ENCODE measurements around the gene CNTN6. TPM values are rescaled to one million over a fixed set of nuclear protein-coding genes. Genes with fewer than 3 reads are reported as not detected.

CNTN6 gene
- total RNA-seq, 1 experiment from 2014 or later, result not detected

DNA sequence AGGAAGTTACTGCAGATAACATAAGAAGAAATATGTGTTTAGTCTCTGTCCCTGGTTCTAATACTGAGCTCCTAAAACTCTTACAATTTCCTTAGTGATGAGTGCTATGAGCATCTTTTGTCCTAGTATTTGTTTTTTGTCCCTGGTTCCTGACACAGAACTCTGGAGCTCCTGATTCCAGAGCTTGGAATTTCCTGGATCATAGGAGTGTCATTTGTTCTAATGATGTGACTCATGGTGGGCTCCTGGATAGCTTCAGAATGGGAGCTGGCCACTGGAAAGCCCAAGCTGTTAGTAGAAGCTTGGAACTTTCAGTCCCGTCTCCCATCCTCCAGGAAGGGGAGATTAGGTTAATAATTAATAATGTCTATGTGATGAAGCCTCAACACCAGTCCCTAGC is 98.2 kb downstream of the CNTN6 start:
- ChIA-PET CTCF (no interaction called here), POLR2A (no interaction called here)
- peaks cover 83% of the 10 kb centered on the region for H3K9me3 Mint-ChIP-seq
- DNase-seq (ENCODE audit: low spot score) (no peak), ATAC-seq (no peak)
- no peak overlapping the region for H3K4me3 Mint-ChIP-seq
- no peaks in the 10 kb centered on the region for H3K4me1 Mint-ChIP-seq
- H3K27ac Mint-ChIP-seq, result no peak overlapping the region
- TF ChIP-seq, protein P1, sequence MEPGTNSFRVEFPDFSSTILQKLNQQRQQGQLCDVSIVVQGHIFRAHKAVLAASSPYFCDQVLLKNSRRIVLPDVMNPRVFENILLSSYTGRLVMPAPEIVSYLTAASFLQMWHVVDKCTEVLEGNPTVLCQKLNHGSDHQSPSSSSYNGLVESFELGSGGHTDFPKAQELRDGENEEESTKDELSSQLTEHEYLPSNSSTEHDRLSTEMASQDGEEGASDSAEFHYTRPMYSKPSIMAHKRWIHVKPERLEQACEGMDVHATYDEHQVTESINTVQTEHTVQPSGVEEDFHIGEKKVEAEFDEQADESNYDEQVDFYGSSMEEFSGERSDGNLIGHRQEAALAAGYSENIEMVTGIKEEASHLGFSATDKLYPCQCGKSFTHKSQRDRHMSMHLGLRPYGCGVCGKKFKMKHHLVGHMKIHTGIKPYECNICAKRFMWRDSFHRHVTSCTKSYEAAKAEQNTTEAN (CRISPR knock-in tag; IDR thresholded peaks at IDR 0.05), result no peak
- no peak for TF ChIP-seq NFATC4 (CRISPR knock-in tag; IDR thresholded peaks at IDR 0.05)
- no peak for TF ChIP-seq IRF2 (CRISPR knock-in tag; IDR thresholded peaks at IDR 0.05; ENCODE audit: borderline replicate concordance, low read depth)
- TF ChIP-seq JUN (CRISPR knock-in tag; IDR thresholded peaks at IDR 0.05), result no peak
- TF ChIP-seq, protein P2, sequence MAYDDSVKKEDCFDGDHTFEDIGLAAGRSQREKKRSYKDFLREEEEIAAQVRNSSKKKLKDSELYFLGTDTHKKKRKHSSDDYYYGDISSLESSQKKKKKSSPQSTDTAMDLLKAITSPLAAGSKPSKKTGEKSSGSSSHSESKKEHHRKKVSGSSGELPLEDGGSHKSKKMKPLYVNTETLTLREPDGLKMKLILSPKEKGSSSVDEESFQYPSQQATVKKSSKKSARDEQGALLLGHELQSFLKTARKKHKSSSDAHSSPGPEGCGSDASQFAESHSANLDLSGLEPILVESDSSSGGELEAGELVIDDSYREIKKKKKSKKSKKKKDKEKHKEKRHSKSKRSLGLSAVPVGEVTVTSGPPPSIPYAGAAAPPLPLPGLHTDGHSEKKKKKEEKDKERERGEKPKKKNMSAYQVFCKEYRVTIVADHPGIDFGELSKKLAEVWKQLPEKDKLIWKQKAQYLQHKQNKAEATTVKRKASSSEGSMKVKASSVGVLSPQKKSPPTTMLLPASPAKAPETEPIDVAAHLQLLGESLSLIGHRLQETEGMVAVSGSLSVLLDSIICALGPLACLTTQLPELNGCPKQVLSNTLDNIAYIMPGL (CRISPR knock-in tag; IDR thresholded peaks at IDR 0.05), result no peak
- TF ChIP-seq, protein P3, sequence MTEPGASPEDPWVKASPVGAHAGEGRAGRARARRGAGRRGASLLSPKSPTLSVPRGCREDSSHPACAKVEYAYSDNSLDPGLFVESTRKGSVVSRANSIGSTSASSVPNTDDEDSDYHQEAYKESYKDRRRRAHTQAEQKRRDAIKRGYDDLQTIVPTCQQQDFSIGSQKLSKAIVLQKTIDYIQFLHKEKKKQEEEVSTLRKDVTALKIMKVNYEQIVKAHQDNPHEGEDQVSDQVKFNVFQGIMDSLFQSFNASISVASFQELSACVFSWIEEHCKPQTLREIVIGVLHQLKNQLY (CRISPR knock-in tag; IDR thresholded peaks at IDR 0.05), result no peak
- TF ChIP-seq, protein P4, sequence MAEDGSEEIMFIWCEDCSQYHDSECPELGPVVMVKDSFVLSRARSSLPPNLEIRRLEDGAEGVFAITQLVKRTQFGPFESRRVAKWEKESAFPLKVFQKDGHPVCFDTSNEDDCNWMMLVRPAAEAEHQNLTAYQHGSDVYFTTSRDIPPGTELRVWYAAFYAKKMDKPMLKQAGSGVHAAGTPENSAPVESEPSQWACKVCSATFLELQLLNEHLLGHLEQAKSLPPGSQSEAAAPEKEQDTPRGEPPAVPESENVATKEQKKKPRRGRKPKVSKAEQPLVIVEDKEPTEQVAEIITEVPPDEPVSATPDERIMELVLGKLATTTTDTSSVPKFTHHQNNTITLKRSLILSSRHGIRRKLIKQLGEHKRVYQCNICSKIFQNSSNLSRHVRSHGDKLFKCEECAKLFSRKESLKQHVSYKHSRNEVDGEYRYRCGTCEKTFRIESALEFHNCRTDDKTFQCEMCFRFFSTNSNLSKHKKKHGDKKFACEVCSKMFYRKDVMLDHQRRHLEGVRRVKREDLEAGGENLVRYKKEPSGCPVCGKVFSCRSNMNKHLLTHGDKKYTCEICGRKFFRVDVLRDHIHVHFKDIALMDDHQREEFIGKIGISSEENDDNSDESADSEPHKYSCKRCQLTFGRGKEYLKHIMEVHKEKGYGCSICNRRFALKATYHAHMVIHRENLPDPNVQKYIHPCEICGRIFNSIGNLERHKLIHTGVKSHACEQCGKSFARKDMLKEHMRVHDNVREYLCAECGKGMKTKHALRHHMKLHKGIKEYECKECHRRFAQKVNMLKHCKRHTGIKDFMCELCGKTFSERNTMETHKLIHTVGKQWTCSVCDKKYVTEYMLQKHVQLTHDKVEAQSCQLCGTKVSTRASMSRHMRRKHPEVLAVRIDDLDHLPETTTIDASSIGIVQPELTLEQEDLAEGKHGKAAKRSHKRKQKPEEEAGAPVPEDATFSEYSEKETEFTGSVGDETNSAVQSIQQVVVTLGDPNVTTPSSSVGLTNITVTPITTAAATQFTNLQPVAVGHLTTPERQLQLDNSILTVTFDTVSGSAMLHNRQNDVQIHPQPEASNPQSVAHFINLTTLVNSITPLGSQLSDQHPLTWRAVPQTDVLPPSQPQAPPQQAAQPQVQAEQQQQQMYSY (CRISPR knock-in tag; IDR thresholded peaks at IDR 0.05), result no peak
- TF ChIP-seq, protein P5, sequence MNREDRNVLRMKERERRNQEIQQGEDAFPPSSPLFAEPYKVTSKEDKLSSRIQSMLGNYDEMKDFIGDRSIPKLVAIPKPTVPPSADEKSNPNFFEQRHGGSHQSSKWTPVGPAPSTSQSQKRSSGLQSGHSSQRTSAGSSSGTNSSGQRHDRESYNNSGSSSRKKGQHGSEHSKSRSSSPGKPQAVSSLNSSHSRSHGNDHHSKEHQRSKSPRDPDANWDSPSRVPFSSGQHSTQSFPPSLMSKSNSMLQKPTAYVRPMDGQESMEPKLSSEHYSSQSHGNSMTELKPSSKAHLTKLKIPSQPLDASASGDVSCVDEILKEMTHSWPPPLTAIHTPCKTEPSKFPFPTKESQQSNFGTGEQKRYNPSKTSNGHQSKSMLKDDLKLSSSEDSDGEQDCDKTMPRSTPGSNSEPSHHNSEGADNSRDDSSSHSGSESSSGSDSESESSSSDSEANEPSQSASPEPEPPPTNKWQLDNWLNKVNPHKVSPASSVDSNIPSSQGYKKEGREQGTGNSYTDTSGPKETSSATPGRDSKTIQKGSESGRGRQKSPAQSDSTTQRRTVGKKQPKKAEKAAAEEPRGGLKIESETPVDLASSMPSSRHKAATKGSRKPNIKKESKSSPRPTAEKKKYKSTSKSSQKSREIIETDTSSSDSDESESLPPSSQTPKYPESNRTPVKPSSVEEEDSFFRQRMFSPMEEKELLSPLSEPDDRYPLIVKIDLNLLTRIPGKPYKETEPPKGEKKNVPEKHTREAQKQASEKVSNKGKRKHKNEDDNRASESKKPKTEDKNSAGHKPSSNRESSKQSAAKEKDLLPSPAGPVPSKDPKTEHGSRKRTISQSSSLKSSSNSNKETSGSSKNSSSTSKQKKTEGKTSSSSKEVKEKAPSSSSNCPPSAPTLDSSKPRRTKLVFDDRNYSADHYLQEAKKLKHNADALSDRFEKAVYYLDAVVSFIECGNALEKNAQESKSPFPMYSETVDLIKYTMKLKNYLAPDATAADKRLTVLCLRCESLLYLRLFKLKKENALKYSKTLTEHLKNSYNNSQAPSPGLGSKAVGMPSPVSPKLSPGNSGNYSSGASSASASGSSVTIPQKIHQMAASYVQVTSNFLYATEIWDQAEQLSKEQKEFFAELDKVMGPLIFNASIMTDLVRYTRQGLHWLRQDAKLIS (CRISPR knock-in tag; IDR thresholded peaks at IDR 0.05; ENCODE audit: borderline replicate concordance), result no peak
- no peak for TF ChIP-seq TCF7 (CRISPR knock-in tag; IDR thresholded peaks at IDR 0.05; ENCODE audit: low read depth)
- TF ChIP-seq, protein P6, sequence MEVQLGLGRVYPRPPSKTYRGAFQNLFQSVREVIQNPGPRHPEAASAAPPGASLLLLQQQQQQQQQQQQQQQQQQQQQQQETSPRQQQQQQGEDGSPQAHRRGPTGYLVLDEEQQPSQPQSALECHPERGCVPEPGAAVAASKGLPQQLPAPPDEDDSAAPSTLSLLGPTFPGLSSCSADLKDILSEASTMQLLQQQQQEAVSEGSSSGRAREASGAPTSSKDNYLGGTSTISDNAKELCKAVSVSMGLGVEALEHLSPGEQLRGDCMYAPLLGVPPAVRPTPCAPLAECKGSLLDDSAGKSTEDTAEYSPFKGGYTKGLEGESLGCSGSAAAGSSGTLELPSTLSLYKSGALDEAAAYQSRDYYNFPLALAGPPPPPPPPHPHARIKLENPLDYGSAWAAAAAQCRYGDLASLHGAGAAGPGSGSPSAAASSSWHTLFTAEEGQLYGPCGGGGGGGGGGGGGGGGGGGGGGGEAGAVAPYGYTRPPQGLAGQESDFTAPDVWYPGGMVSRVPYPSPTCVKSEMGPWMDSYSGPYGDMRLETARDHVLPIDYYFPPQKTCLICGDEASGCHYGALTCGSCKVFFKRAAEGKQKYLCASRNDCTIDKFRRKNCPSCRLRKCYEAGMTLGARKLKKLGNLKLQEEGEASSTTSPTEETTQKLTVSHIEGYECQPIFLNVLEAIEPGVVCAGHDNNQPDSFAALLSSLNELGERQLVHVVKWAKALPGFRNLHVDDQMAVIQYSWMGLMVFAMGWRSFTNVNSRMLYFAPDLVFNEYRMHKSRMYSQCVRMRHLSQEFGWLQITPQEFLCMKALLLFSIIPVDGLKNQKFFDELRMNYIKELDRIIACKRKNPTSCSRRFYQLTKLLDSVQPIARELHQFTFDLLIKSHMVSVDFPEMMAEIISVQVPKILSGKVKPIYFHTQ (CRISPR knock-in tag; IDR thresholded peaks at IDR 0.05), result no peak
- TF ChIP-seq CREB1 (CRISPR knock-in tag; IDR thresholded peaks at IDR 0.05), result no peak
- TF ChIP-seq GTF2I (CRISPR knock-in tag; conservative IDR thresholded peaks at IDR 0.05), result no peak
- TF ChIP-seq, protein P7, sequence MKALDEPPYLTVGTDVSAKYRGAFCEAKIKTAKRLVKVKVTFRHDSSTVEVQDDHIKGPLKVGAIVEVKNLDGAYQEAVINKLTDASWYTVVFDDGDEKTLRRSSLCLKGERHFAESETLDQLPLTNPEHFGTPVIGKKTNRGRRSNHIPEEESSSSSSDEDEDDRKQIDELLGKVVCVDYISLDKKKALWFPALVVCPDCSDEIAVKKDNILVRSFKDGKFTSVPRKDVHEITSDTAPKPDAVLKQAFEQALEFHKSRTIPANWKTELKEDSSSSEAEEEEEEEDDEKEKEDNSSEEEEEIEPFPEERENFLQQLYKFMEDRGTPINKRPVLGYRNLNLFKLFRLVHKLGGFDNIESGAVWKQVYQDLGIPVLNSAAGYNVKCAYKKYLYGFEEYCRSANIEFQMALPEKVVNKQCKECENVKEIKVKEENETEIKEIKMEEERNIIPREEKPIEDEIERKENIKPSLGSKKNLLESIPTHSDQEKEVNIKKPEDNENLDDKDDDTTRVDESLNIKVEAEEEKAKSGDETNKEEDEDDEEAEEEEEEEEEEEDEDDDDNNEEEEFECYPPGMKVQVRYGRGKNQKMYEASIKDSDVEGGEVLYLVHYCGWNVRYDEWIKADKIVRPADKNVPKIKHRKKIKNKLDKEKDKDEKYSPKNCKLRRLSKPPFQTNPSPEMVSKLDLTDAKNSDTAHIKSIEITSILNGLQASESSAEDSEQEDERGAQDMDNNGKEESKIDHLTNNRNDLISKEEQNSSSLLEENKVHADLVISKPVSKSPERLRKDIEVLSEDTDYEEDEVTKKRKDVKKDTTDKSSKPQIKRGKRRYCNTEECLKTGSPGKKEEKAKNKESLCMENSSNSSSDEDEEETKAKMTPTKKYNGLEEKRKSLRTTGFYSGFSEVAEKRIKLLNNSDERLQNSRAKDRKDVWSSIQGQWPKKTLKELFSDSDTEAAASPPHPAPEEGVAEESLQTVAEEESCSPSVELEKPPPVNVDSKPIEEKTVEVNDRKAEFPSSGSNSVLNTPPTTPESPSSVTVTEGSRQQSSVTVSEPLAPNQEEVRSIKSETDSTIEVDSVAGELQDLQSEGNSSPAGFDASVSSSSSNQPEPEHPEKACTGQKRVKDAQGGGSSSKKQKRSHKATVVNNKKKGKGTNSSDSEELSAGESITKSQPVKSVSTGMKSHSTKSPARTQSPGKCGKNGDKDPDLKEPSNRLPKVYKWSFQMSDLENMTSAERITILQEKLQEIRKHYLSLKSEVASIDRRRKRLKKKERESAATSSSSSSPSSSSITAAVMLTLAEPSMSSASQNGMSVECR (CRISPR knock-in tag; IDR thresholded peaks at IDR 0.05; ENCODE audit: borderline replicate concordance), result no peak
- H3K36me3 Mint-ChIP-seq, result peaks cover 62% of the 10 kb centered on the region
- H3K27me3 Mint-ChIP-seq (ENCODE audit: low read depth), result peaks cover 8% of the 10 kb centered on the region
